ENCODE measurements around the gene KIF5B.

GRCh38 chr10:31982111-31982510 is 74.1 kb downstream of the KIF5B start:
- TF ChIP-seq CTCF (conservative IDR thresholded peaks at IDR 0.05; ENCODE audit: low read depth, low read length) (no peak), EZH2 (IDR thresholded peaks at IDR 0.05; ENCODE audit: low read length, unreplicated experiment) (no peak), EZH2phosphoT487 (IDR thresholded peaks at IDR 0.05; ENCODE audit: borderline replicate concordance, low read length) (no peak)

Data from PC-3 (cell line).